H1 (cell line): ENCODE results near the gene SMIM1. TPM values are rescaled to one million over a fixed set of nuclear protein-coding genes. Genes with fewer than 3 reads are reported as not detected.

ENCODE experiments used
- CTCF ChIA-PET: fragments of 300-600 bp; sonication (Branson Sonifier 250); formaldehyde crosslinking; loops from one replicate; lab custom pipeline; 2021; ENCODE audit not compliant: partially characterized antibody; lab: Charles Lee
- POLR2A ChIA-PET: fragments of 300-600 bp; sonication (Branson Sonifier 250); formaldehyde crosslinking; loops from one replicate; lab custom pipeline; 2021; ENCODE audit warnings: inconsistent platforms; ENCODE audit not compliant: partially characterized antibody; lab: Charles Lee
- DNase-seq, 2 experiments: peaks; one replicate each; pipeline versions ENCODE4 v3.0.0 to v3.0.0-alpha.2; 2010 to 2022; ENCODE audit warnings: low spot score in 2 of 2, low read depth in 1 of 2, mixed read lengths in 1 of 2
- FAIRE-seq: peaks from 2 replicates; lab custom pipeline; 2011; peaks lifted over from hg19 to GRCh38; lab: Jason Lieb, UNC
- H2AFZ ChIP-seq: 2 replicates; pipeline ENCODE4 v1.8.1; 2012; ENCODE audit warnings: low read length, inconsistent platforms
- H2AK5ac ChIP-seq: 2 replicates; pipeline ENCODE4 v1.6.1; 2013; ENCODE audit warnings: low read depth, low read length
- H2BK120ac ChIP-seq: replicated peaks from 2 replicates; pipeline ENCODE3; 2013; ENCODE audit warnings: low read depth, low read length, inconsistent platforms
- H2BK12ac ChIP-seq: 2 replicates; pipeline ENCODE4 v1.6.1; 2013; ENCODE audit warnings: low read depth, low read length
- H2BK15ac ChIP-seq: 2 replicates; pipeline ENCODE4 v1.6.1; 2013; ENCODE audit warnings: low read length
- H2BK20ac ChIP-seq: 2 replicates; pipeline ENCODE4 v1.6.1; 2013; ENCODE audit warnings: low read length
- H2BK5ac ChIP-seq: 2 replicates; pipeline ENCODE4 v1.6.1; 2013; ENCODE audit warnings: low read depth, low read length
- H3K14ac ChIP-seq: 2 replicates; pipeline ENCODE4 v1.6.1; 2013; ENCODE audit warnings: inconsistent platforms; ENCODE audit not compliant: insufficient read length
- H3K18ac ChIP-seq: 2 replicates; pipeline ENCODE4 v1.6.1; 2013; ENCODE audit warnings: low read length; ENCODE audit errors: extremely low read depth
- H3K23ac ChIP-seq: 2 replicates; pipeline ENCODE4 v1.6.1; 2013; ENCODE audit warnings: inconsistent platforms; ENCODE audit not compliant: insufficient read length
- H3K23me2 ChIP-seq: 2 replicates; pipeline ENCODE4 v1.6.1; 2013; ENCODE audit warnings: low read depth, low read length
- H3K27ac ChIP-seq: 2 replicates; pipeline ENCODE4 v1.6.1; 2011; ENCODE audit warnings: low read depth, low read length, inconsistent platforms
- H3K27me3 ChIP-seq, 4 experiments: replicated peaks in 1 of 4; 1 replicate in 1 of 4; 2 replicates in 3 of 4; pipeline versions ENCODE4 v1.6.1 to v1.8.1; 2011 to 2013; ENCODE audit warnings: low read length in 3 of 4, mild to moderate bottlenecking in 3 of 4, inconsistent platforms in 2 of 4, mixed read lengths in 2 of 4, moderate library complexity in 1 of 4; ENCODE audit not compliant: control insufficient read depth in 3 of 4, insufficient read depth in 3 of 4; ENCODE audit errors: extremely low read depth in 1 of 4
- H3K36me3 ChIP-seq, 4 experiments: 2 replicates each; pipeline versions ENCODE4 v1.6.1 to v1.8.1; 2011 to 2013; ENCODE audit warnings: mild to moderate bottlenecking in 4 of 4, low read length in 3 of 4, moderate library complexity in 2 of 4, control low read depth in 1 of 4, inconsistent platforms in 1 of 4; ENCODE audit not compliant: insufficient read depth in 4 of 4, control insufficient read depth in 2 of 4
- H3K4ac ChIP-seq: replicated peaks from 2 replicates; pipeline ENCODE3; 2013; ENCODE audit warnings: low read length, low read depth, mixed read lengths, inconsistent platforms; ENCODE audit not compliant: insufficient read length
- H3K4me1 ChIP-seq, 4 experiments: replicated peaks in 1 of 4; 1 replicate in 1 of 4; 2 replicates in 3 of 4; pipeline versions ENCODE4 v1.6.1 to v1.8.1; 2011 to 2013; ENCODE audit warnings: low read length in 3 of 4, inconsistent platforms in 2 of 4, mixed read lengths in 1 of 4; ENCODE audit not compliant: insufficient read depth in 4 of 4, control insufficient read depth in 3 of 4
- H3K4me2 ChIP-seq, 2 experiments: 2 replicates each; pipeline versions ENCODE4 v1.6.1 to v1.8.1; 2011 to 2013; ENCODE audit warnings: low read depth in 2 of 2, low read length in 2 of 2, control low read depth in 1 of 2, inconsistent platforms in 1 of 2, mild to moderate bottlenecking in 1 of 2; ENCODE audit not compliant: insufficient read depth in 1 of 2
- H3K4me3 ChIP-seq, 4 experiments: fragments of 200-600, 300-600 bp in 1 of 4; sonication (generic), shearing (Covaris generic), sonication (Bioruptor Twin) in 1 of 4; 2 replicates each; pipeline versions ENCODE4 v1.5.1 to v1.8.1; 2011 to 2016; ENCODE audit warnings: low read length in 4 of 4, low read depth in 3 of 4, control low read depth in 2 of 4, inconsistent platforms in 2 of 4, mild to moderate bottlenecking in 2 of 4, mixed read lengths in 1 of 4, moderate library complexity in 1 of 4; ENCODE audit not compliant: insufficient read depth in 2 of 4; ENCODE audit errors: extremely low read depth in 1 of 4
- H3K56ac ChIP-seq: replicated peaks from 2 replicates; pipeline ENCODE3; 2013; ENCODE audit warnings: low read depth, mild to moderate bottlenecking, mixed read lengths, low read length, inconsistent platforms; ENCODE audit not compliant: insufficient read length
- H3K79me1 ChIP-seq: 2 replicates; pipeline ENCODE4 v1.6.1; 2013; ENCODE audit warnings: low read depth, low read length, control low read depth
- H3K79me2 ChIP-seq, 2 experiments: 2 replicates each; pipeline versions ENCODE4 v1.6.1 to v1.8.1; 2012 to 2013; ENCODE audit warnings: low read length in 2 of 2, mild to moderate bottlenecking in 2 of 2, inconsistent platforms in 1 of 2; ENCODE audit not compliant: insufficient read depth in 2 of 2, control insufficient read depth in 1 of 2
- H3K9ac ChIP-seq, 4 experiments: replicated peaks in 1 of 4; 1 replicate in 1 of 4; 2 replicates in 3 of 4; pipeline versions ENCODE4 v1.6.1 to v1.8.1; 2011 to 2013; ENCODE audit warnings: low read depth in 3 of 4, low read length in 3 of 4, control low read depth in 2 of 4, mild to moderate bottlenecking in 2 of 4, moderate library complexity in 2 of 4, inconsistent platforms in 1 of 4; ENCODE audit errors: extremely low read depth in 1 of 4
- H3K9me3 ChIP-seq, 2 experiments: 2 replicates each; pipeline versions ENCODE4 v1.6.1 to v1.8.1; 2012 to 2013; ENCODE audit warnings: mild to moderate bottlenecking in 2 of 2, moderate library complexity in 2 of 2, control low read depth in 1 of 2, inconsistent platforms in 1 of 2, low read depth in 1 of 2, low read length in 1 of 2, mixed read lengths in 1 of 2; ENCODE audit not compliant: insufficient read depth in 2 of 2
- H4K20me1 ChIP-seq, 2 experiments: replicated peaks in 1 of 2; 2 replicates each; pipeline versions ENCODE3 to v1.8.1; 2011 to 2013; ENCODE audit warnings: inconsistent platforms in 2 of 2, low read length in 2 of 2, mild to moderate bottlenecking in 1 of 2; ENCODE audit not compliant: insufficient read depth in 2 of 2, control insufficient read depth in 1 of 2
- H4K5ac ChIP-seq: 2 replicates; pipeline ENCODE4 v1.6.1; 2013; ENCODE audit warnings: low read length, low read depth, mixed read lengths, inconsistent platforms; ENCODE audit not compliant: insufficient read length
- H4K8ac ChIP-seq: 2 replicates; pipeline ENCODE4 v1.8.0; 2013; ENCODE audit warnings: mild to moderate bottlenecking, moderate library complexity, low read length, inconsistent platforms; ENCODE audit not compliant: insufficient read depth; ENCODE audit errors: extremely low read depth
- H4K91ac ChIP-seq: replicated peaks from 2 replicates; pipeline ENCODE3; 2013; ENCODE audit warnings: low read length, mixed read lengths, inconsistent platforms; ENCODE audit not compliant: insufficient read length
- CBX8 ChIP-seq: fragments of 300-800, 300-1000 bp; sonication (generic); IDR thresholded peaks from 2 replicates; pipeline ENCODE4 v1.7.1; 2016; ENCODE audit warnings: low read depth, low read length, borderline replicate concordance
- WGBS, 2 experiments: shearing (Covaris generic) in 1 of 2; methylation state at CpG; one replicate each; pipeline versions ENCODE4 v1.1.6 to v1.1.7; 2013 to 2015; ENCODE audit warnings: low lambda C conversion rate in 2 of 2, mixed read lengths in 2 of 2, inconsistent platforms in 1 of 2, low coverage in 1 of 2, missing lambda C conversion rate in 1 of 2; ENCODE audit not compliant: insufficient replicate concordance in 2 of 2, insufficient coverage in 1 of 2, insufficient read length in 1 of 2; ENCODE audit errors: extremely low coverage in 1 of 2, missing lambda C conversion rate in 1 of 2; 5-methylcytosine and 5-hydroxymethylcytosine counted together
- polyA plus RNA-seq, 7 experiments: library from polyadenylated mRNA; depleted of rRNA in 3 of 7; stranded (reverse) in 5 of 7; unstranded in 2 of 7; fragments of >200 nt in 5 of 7; fragments of 200-250 nt in 2 of 7; gene quantifications; 1 replicate in 5 of 7; 2 replicates in 1 of 7; 4 replicates in 1 of 7; pipeline versions ENCODE4 v1.2.1 to v1.2.3, GENCODE V29; 2011 to 2013; ENCODE audit warnings: missing spikeins in 2 of 7, mixed read lengths in 2 of 7
- total RNA-seq: library from RNA; stranded (reverse); fragmentation: NEBNext Ultra II Directional; extraction: Animal tissue kit (Norgen Biotek cat#: 25700); gene quantifications from 2 replicates; pipeline ENCODE4 v1.2.1, GENCODE V29; 2021

SMIM1 gene
- total and polyA plus RNA-seq, 2 of the 8 experiments (the other 6 are each of a cell fraction or from before 2014, with no cell fraction given): 7.7 to 9.7 TPM

DNA sequence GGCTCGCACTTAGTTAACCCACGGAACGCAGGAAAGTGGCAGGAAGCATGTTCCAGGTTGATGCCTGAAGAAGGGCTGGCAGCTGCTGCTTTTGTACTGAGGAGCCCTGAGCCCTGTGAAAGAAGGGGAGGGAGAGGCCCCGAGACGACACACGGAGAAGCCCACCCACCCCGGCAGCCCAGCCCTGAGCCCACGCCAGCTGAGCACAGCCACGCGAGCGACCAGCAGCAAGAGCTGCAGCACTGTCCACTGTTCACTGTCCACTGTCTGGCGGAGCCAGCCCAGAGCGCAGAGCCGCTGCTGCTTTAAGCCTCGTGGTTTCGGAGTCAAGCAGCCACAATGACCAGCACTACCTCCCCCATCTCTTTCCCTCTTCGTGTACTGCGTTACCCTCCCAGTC lies 18.4 kb downstream of the SMIM1 start:
- Histone ChIP-seq H3K36me3 (peaks cover 4 to 13% (median 11%) of the 10 kb centered on the region in 4 experiments; a peak in 4 of 8 replicates), H4K8ac (no peak overlapping the region), H2BK15ac (0 out of 2 replicates have a peak overlapping the region, but pooled peaks have one; percentile 72), H3K23ac (no peak overlapping the region), H3K27me3 (no peaks in the 10 kb centered on the region), H3K4ac (peak overlapping the region; percentile 20), H3K23me2 (peaks cover 11% of the 10 kb centered on the region; the same call in 1 of the 2 replicates), H3K56ac (no peak overlapping the region), H3K4me3 (no peak overlapping the region), H3K79me2 (peaks cover 13 to 72% of the 10 kb centered on the region in 2 experiments), H3K79me1 (peaks cover 30% of the 10 kb centered on the region), H4K91ac (peak overlapping the region; percentile 68), H2BK120ac (no peak overlapping the region), H3K27ac (no peak overlapping the region), H4K5ac (no peak overlapping the region), H2AFZ (no peak overlapping the region), H2BK12ac (peak overlapping the region; percentile 96; the same call in 1 of the 2 replicates), H3K4me1 (peaks cover 8 to 34% (median 21%) of the 10 kb centered on the region in 4 experiments), H2BK5ac (peak overlapping the region; percentile 66), H3K4me2 (no peak overlapping the region), H3K9me3 (no peaks in the 10 kb centered on the region), H3K14ac (no peak overlapping the region), H2AK5ac (peak overlapping the region; percentile 60; the same call in 1 of the 2 replicates), H2BK20ac (0 out of 2 replicates have a peak overlapping the region, but pooled peaks have one; percentile 61), H3K9ac (no peak overlapping the region; a peak in 1 of 7 replicates), H4K20me1 (peaks cover 9 to 23% of the 10 kb centered on the region in 2 experiments), H3K18ac (peak overlapping the region; percentile 60)
- 97% methylated on average over 16 of the region's 18 CpGs; no CpG with 5 or more reads in 1 of the 2 experiments for WGBS, 2 experiments
- ChIA-PET CTCF (interaction anchor here (1.1 to 4.3 kb wide), 6 partner anchors 7 to 45 kb away, joined by 3 to 29 read pairs (median 6); no protein-coding TSS in a partner anchor), POLR2A (interaction anchor here (1.0 to 9.8 kb wide), 3 partner anchors 9 to 21 kb away, joined by 3 to 84 read pairs (median 6); no protein-coding TSS in a partner anchor)
- FAIRE-seq: no peak
- no peak for TF ChIP-seq CBX8
- DNase-seq: no peak
